HG03139 (cell line): ENCODE results near the gene KRT80.

Experiments used
- ATAC-seq: cut with Tn5 transposase; IDR thresholded peaks from one replicate; pipeline ENCODE4 v1.9.1; 2021; ENCODE audit not compliant: unreplicated experiment

KRT80 gene

GRCh38 chr12:52181746-52182145 lies 10.1 kb downstream of the KRT80 start:
- no peak for ATAC-seq

GRCh38 chr12:52180971-52181628 lies 10.7 kb downstream of the KRT80 start:
- ATAC-seq = no peak

GRCh38 chr12:52179396-52179973 lies 12.3 kb downstream of the KRT80 start:
- ATAC-seq = no peak

- ATAC-seq = no peak
Measured at GRCh38 chr12:52178984-52179383, 12.8 kb downstream of the KRT80 start.

GRCh38 chr12:52178443-52178842 lies 13.4 kb downstream of the KRT80 start:
- ATAC-seq = no peak

- no peak for ATAC-seq
Measured at GRCh38 chr12:52175371-52176350, 16.2 kb downstream of the KRT80 start.

- no peak for ATAC-seq
Measured at GRCh38 chr12:52173526-52173925, 18.3 kb downstream of the KRT80 start.

- no peak for ATAC-seq
Measured at GRCh38 chr12:52172956-52173355, 18.9 kb downstream of the KRT80 start.

- ATAC-seq = no peak
Measured at GRCh38 chr12:52171950-52172512, 19.8 kb downstream of the KRT80 start.

- no peak for ATAC-seq
Measured at GRCh38 chr12:52170827-52171226, 21.0 kb downstream of the KRT80 start.

- no peak for ATAC-seq
Measured at GRCh38 chr12:52169886-52170285, 21.9 kb downstream of the KRT80 start.

- no peak for ATAC-seq
Measured at GRCh38 chr12:52168019-52168717, 23.6 kb downstream of the KRT80 start.

- ATAC-seq = no peak
Measured at GRCh38 chr12:52167526-52167925, 24.3 kb downstream of the KRT80 start.

GRCh38 chr12:52166672-52167071 lies 25.1 kb downstream of the KRT80 start:
- no peak for ATAC-seq

- ATAC-seq = no peak
Measured at GRCh38 chr12:52165096-52165855, 26.5 kb downstream of the KRT80 start.

- ATAC-seq = no peak
Measured at GRCh38 chr12:52164624-52165023, 27.2 kb downstream of the KRT80 start.

- ATAC-seq = no peak
Measured at GRCh38 chr12:52162981-52163380, 28.8 kb downstream of the KRT80 start.

- no peak for ATAC-seq
Measured at GRCh38 chr12:52160200-52160599, 31.6 kb downstream of the KRT80 start.

GRCh38 chr12:52157566-52158150 lies 34.2 kb downstream of the KRT80 start:
- no peak for ATAC-seq
